RWPE2 (cell line): ENCODE data around the gene ARPP19.
A peak's percentile ranks its signal among the peaks of the same experiment; 100 is the strongest.
"Not testable (repeated sequence)": the region's sequence is repeated elsewhere in the genome, so short reads cannot be mapped to it uniquely, and the experiment has no call there.

Experiments
- ATAC-seq: fragments of 200-7000 bp; cut with Tn5 transposase; 3 replicates; pipeline ENCODE4 v1.9.1; 2021; ENCODE audit warnings: low read depth
- DNase-seq: peaks from one replicate; pipeline ENCODE4 v3.0.0-alpha.2; 2020; ENCODE audit warnings: low spot score
- H3K27ac ChIP-seq: fragments of 450-650 bp; 2 replicates; pipeline ENCODE4 v1.5.1; 2017; ENCODE audit warnings: mild to moderate bottlenecking; ENCODE audit not compliant: poor library complexity, severe bottlenecking
- H3K27me3 ChIP-seq: fragments of 250-450 bp; sonication (Bioruptor Pico); 2 replicates; pipeline ENCODE4 v1.5.1; 2021; ENCODE audit warnings: mild to moderate bottlenecking, moderate library complexity; ENCODE audit not compliant: insufficient read depth, poor library complexity, severe bottlenecking
- H3K36me3 ChIP-seq: fragments of 250-450 bp; sonication (Bioruptor Pico); 2 replicates; pipeline ENCODE4 v1.5.1; 2020; ENCODE audit warnings: low read depth, mild to moderate bottlenecking, moderate library complexity
- H3K4me1 ChIP-seq: fragments of 250-450 bp; sonication (Bioruptor Pico); 2 replicates; pipeline ENCODE4 v1.5.1; 2021; ENCODE audit warnings: mild to moderate bottlenecking, moderate library complexity; ENCODE audit not compliant: insufficient read depth, poor library complexity, severe bottlenecking
- H3K4me3 ChIP-seq: fragments of 250-450 bp; sonication (Bioruptor Pico); 2 replicates; pipeline ENCODE4 v1.5.1; 2021; ENCODE audit warnings: mild to moderate bottlenecking, moderate library complexity; ENCODE audit not compliant: severe bottlenecking
- H3K9me3 ChIP-seq: fragments of 250-450 bp; sonication (Bioruptor Pico); 2 replicates; pipeline ENCODE4 v1.5.1; 2021; ENCODE audit warnings: mild to moderate bottlenecking, moderate library complexity; ENCODE audit not compliant: severe bottlenecking
- TF ChIP-seq, protein P1 (sequence below): fragments of 450-650 bp; IDR thresholded peaks from one replicate; pipeline ENCODE4 v1.5.1; 2017; ENCODE audit warnings: mild to moderate bottlenecking, moderate library complexity; ENCODE audit not compliant: poor library complexity, severe bottlenecking

The ARPP19 gene

DNA sequence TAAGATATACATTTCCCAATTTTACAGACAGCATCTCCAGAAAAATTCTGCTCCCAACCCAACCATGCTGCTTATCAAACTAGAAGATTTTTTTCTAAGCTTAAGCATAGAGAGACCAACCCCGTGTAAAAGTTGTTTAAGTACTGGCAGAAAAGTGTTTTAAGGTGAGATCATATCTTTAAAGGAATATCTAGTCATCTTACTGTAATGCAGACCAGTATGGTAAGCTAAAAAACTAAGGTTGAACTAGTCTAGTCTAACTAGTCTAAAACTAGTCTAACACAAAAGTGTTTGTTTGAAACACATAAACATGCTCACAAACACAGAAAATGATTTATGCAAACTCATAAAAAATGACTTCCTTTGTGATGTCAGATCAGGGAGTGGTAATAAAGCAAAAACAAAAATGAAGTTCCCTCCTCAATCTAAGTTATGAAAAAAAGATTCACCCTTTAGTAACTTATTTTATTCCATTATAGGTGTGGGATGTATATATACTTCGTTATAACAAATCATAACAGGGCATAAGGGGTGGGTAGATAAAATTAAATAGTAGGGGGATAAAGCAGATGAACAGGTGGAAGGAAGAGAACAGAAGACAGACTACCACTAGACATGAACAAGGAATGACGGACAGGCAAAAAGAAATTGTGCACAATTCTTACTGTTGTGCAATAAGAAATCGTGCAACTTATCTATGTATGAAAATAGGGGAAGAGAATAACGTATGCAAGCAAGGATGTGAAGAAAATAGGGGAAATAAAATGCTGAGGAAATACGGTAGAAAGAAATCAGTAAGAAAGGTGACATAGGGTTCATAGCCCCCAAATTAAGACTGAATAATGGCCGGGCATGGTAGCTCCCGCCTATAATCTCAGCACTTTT lies 50.1 kb downstream of the ARPP19 start:
- H3K9me3 ChIP-seq, result no peaks in the 10 kb centered on the region
- 0 out of 3 replicates have a peak, but pooled peaks have one; percentile 19 for ATAC-seq
- no peaks in the 10 kb centered on the region for H3K27me3 ChIP-seq
- no peaks in the 10 kb centered on the region for H3K36me3 ChIP-seq
- TF ChIP-seq, protein P1, sequence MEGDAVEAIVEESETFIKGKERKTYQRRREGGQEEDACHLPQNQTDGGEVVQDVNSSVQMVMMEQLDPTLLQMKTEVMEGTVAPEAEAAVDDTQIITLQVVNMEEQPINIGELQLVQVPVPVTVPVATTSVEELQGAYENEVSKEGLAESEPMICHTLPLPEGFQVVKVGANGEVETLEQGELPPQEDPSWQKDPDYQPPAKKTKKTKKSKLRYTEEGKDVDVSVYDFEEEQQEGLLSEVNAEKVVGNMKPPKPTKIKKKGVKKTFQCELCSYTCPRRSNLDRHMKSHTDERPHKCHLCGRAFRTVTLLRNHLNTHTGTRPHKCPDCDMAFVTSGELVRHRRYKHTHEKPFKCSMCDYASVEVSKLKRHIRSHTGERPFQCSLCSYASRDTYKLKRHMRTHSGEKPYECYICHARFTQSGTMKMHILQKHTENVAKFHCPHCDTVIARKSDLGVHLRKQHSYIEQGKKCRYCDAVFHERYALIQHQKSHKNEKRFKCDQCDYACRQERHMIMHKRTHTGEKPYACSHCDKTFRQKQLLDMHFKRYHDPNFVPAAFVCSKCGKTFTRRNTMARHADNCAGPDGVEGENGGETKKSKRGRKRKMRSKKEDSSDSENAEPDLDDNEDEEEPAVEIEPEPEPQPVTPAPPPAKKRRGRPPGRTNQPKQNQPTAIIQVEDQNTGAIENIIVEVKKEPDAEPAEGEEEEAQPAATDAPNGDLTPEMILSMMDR, result no peak
- no peak overlapping the region for H3K27ac ChIP-seq
- H3K4me3 ChIP-seq, result no peak overlapping the region
- no peak for DNase-seq
- peaks cover 17% of the 10 kb centered on the region for H3K4me1 ChIP-seq

DNA sequence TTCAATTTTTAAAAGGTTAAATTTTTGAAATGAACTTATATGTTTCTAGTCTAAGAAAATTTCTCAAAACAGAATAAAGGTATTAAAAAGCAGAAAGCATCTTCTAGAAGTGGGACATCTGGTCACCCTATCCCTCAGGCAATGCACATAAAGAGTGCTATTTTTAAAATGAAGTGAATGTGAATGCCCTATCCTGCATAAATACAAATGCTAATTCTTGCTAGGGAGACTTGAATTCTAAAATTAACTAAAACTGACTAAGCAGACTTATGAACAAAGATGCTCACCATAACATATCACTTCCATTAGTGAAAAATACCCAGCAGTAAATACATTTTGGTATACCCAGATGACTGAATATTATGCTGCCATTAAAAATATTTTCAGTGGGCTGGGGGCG lies 51.8 kb downstream of the ARPP19 start:
- Histone ChIP-seq H3K4me3 (no peak overlapping the region), H3K9me3 (no peaks in the 10 kb centered on the region), H3K27ac (no peak overlapping the region), H3K4me1 (peaks cover 8% of the 10 kb centered on the region), H3K36me3 (no peaks in the 10 kb centered on the region), H3K27me3 (no peaks in the 10 kb centered on the region)
- no peak for DNase-seq
- ATAC-seq, result no peak
- TF ChIP-seq, protein P1, result no peak

DNA sequence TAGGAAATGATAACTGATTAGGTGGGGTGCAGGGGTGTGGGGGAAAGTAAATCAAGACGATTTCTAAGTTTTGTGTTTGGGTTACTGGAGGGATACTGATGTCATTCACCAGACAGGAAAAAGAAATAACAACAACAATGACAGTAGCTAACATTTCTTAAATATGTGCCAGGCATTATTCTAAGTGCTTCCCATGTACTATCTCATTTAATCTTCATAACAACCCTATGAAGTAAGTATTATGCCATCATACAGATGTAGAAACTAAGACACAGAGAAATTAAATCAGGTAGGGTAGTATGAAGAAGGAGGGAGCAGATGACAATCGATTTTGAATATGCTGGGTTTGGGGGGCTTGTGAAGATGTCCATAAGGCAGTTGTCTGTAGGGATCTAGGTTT lies 53.5 kb downstream of the ARPP19 start:
- ATAC-seq, result no peak
- Histone ChIP-seq H3K36me3 (no peaks in the 10 kb centered on the region), H3K4me3 (no peak overlapping the region)

DNA sequence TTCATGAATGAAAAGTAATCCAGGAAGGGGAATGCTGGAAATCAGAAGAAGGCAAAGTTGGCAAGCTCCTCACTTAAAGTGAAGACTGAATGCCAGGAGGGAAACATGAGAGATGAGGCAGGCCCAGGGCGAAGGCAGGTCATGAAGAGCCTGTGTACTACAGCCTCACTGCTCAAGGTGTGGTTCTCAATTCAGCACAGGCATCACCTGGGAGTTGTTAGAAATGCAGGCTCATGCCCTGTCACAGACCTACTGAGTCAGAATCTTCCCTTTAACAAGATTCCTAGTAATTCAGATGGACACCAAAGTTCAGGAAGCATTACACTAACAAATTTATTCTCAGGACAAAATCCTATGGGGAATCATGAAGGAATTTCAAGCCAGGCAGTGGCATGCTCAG lies 54.3 kb downstream of the ARPP19 start:
- Histone ChIP-seq H3K4me3 (no peak overlapping the region), H3K9me3 (no peaks in the 10 kb centered on the region), H3K27ac (no peak overlapping the region), H3K27me3 (no peaks in the 10 kb centered on the region), H3K36me3 (no peaks in the 10 kb centered on the region), H3K4me1 (peaks cover 8% of the 10 kb centered on the region)
- TF ChIP-seq, protein P1, result no peak
- DNase-seq, result no peak
- peak; percentile 46 for ATAC-seq

More for the DNA sequence above, 53.5 kb downstream of the ARPP19 start:
- DNase-seq, result no peak
- no peak overlapping the region for H3K27ac ChIP-seq
- peaks cover 8% of the 10 kb centered on the region for H3K4me1 ChIP-seq
- H3K9me3 ChIP-seq, result no peaks in the 10 kb centered on the region
- H3K27me3 ChIP-seq, result no peaks in the 10 kb centered on the region
- TF ChIP-seq, protein P1, result no peak

DNA sequence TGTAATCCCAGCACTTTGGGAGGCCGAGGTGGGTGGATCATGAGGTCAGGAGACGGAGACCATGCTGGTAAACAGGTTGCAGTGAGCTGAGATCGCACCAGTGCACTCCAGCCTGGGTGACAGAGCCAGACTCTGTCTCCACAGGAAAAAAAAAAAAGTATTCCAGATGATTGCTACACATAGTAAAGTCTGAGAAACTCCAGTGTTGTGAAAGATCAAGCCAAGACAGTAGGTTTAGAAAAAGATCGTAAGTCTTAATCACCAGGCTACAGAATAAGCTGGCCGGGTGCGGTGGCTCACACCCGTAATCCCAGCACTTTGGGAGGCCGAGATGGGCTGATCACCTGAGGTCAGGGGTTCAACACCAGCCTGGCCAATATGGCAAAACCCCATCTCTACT lies 56.0 kb downstream of the ARPP19 start:
- not testable (repeated sequence) for H3K27me3 ChIP-seq, DNase-seq, H3K27ac ChIP-seq, H3K4me3 ChIP-seq, H3K36me3 ChIP-seq, H3K4me1 ChIP-seq, H3K9me3 ChIP-seq
- ATAC-seq, result 0 out of 3 replicates have a peak, but pooled peaks have one; percentile 19
